Measurements from ENCODE around the gene DBN1. TPM values are rescaled to one million over a fixed set of nuclear protein-coding genes. Genes with fewer than 3 reads are reported as not detected.

The DBN1 gene
- total and polyA plus RNA-seq, 4 experiments from 2014 or later = 0.49 to 1.2 (median 0.99) TPM; not detected in 1

DNA sequence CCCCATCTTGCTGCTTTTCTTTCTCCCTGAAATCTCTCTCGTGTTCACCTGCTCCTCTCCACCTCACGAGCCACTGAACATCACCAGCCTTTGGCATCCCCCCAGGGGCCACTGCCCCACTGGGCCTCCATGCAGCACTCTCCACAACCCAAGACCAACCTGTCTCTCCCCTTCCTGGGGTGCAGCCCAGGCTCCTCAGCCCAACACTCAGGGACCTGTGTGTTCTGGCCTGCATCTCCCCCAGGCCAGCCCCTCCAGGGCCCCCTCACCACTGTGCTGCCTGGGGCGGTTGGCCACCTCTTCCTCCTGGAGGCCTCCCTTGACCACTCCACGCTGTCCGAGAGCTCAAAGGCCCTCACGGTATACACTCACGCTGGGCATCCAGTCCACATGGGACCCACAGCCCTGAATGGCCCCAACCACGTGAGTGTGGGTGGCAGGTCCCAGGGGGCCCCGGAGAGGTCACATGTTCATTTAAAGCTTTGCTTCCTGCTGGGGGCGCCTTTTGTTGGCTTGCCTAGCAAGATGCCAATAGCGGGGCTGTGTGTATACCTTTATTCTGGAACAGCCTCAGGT, 36.6 kb upstream of the DBN1 start:
- H3K36me3 ChIP-seq (ENCODE audit: insufficient read depth, low read length) = peaks cover 38% of the 10 kb centered on the region
- intact Hi-C loops (cut with micrococcal nuclease) = no loop called here
- H3K4me3 ChIP-seq (ENCODE audit: low read length in 2 of 2) = no peak overlapping the region
- POLR2A ChIA-PET (ENCODE audit: partially characterized antibody) = interaction anchor here (1.6 kb wide), 1 partner anchor 82 kb away, joined by 3 read pairs; the partner anchor contains the start of gene TMED9
- peaks cover 20 to 31% of the 10 kb centered on the region in 2 donors for H3K36me3 Mint-ChIP-seq
- H3K9me3 Mint-ChIP-seq = no peaks in the 10 kb centered on the region
- H3K4me1 ChIP-seq (ENCODE audit: insufficient read depth, low read length) = peaks cover 5% of the 10 kb centered on the region
- no peaks in the 10 kb centered on the region for H3K9me3 ChIP-seq (ENCODE audit: control insufficient read depth in 1 of 2, low read length in 2 of 2)
- CTCF ChIA-PET (ENCODE audit: partially characterized antibody) = no interaction called here
- DNase-seq = no peak
- no peak overlapping the region for H3K27ac ChIP-seq (ENCODE audit: low read depth, low read length)
- H3K27me3 Mint-ChIP-seq = no peaks in the 10 kb centered on the region
- H3K27ac Mint-ChIP-seq = no peak overlapping the region
- peaks cover 3 to 11% (median 5%) of the 10 kb centered on the region in 4 donors for H3K4me1 Mint-ChIP-seq
- H3K27me3 ChIP-seq (ENCODE audit: insufficient read depth, low read length) = no peaks in the 10 kb centered on the region
- H3K4me3 Mint-ChIP-seq = no peak overlapping the region

DNA sequence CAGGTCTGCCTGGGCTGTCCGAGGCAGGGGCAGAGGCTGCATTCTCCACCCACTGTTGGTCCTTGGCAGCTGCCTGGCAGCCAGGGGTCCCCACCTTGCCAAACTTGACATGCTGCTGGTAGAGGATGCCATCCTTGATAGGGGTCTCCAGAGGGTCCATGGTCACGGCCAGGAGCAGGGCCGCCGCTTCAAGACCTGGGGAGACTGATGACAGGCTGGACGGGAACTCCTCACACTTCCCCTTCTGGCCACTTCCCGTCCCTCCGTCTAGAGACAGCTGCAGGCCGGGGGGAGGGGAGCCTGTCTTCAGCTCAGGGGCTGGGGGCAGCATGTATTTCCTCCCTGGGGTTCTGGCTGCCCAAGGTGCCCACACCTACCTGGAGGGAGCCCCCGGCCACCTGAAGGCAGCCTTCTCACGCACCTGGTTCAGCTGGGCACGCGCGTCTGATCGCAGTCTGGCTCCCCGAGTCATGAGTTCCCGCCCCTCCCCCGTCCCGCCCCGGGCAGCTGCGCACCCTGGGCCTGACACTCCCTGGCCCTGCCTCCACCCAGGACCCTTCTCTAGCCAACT, 36.0 kb upstream of the DBN1 start, which contains the start of gene DOK3:
TSS of gene DOK3 (minus strand) at position 446 of the 571 bp plus-strand sequence. CDS start at position 160, 286 bp downstream.
- intact Hi-C loops (cut with micrococcal nuclease) = no loop called here
- Mint-ChIP-seq H3K9me3 (no peaks in the 10 kb centered on the region), H3K4me1 (peaks cover 3 to 7% (median 4%) of the 10 kb centered on the region in 4 donors), H3K27me3 (no peaks in the 10 kb centered on the region), H3K4me3 (no peak within 1 kb of the TSS), H3K27ac (peak within 1 kb of the TSS in 1 of 7 donors; percentile 47), H3K36me3 (peaks cover 20 to 29% of the 10 kb centered on the region in 2 donors)
- ChIA-PET POLR2A (ENCODE audit: partially characterized antibody) (interaction anchor here (1.6 kb wide), 1 partner anchor 82 kb away, joined by 3 read pairs; the partner anchor contains the start of gene TMED9), CTCF (ENCODE audit: partially characterized antibody) (interaction anchor here (1.2 kb wide), 1 partner anchor 120 kb away, joined by 3 read pairs; no protein-coding TSS in a partner anchor)
- no peak for DNase-seq
- Histone ChIP-seq H3K4me1 (ENCODE audit: insufficient read depth, low read length) (peaks cover 3% of the 10 kb centered on the region), H3K36me3 (ENCODE audit: insufficient read depth, low read length) (peaks cover 31% of the 10 kb centered on the region), H3K27ac (ENCODE audit: low read depth, low read length) (no peak within 1 kb of the TSS), H3K27me3 (ENCODE audit: insufficient read depth, low read length) (no peaks in the 10 kb centered on the region), H3K9me3 (ENCODE audit: control insufficient read depth in 1 of 2, low read length in 2 of 2) (no peaks in the 10 kb centered on the region), H3K4me3 (ENCODE audit: low read length in 2 of 2) (no peak within 1 kb of the TSS)

DNA sequence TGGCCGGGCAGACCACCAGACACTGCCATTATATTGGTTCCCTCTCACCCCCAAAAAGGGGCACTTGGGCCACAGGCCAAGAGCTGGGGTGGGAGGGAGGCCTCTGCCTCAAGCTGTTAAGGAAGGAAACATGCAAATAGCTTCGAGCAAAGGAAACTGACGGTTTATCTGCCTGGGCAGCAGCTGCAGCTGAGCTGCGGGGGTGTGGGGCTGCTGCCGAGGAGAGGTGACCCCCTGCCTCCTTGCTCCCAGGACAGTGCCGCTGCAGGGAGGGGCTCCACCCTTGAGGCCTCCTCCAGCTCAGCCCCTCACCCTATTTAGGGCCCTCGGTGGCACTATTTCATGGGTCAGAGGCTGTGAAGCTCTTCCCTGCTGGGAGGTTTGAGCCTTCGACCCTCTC, 35.4 kb upstream of the DBN1 start:
- no peak overlapping the region for H3K27ac ChIP-seq (ENCODE audit: low read depth, low read length)
- peaks cover under 1 to 2% (median 1%) of the 10 kb centered on the region in 4 donors for H3K4me1 Mint-ChIP-seq
- H3K4me3 ChIP-seq (ENCODE audit: low read length in 2 of 2) = no peak overlapping the region
- H3K4me3 Mint-ChIP-seq = no peak overlapping the region
- no peaks in the 10 kb centered on the region for H3K27me3 ChIP-seq (ENCODE audit: insufficient read depth, low read length)
- H3K27ac Mint-ChIP-seq = no peak overlapping the region
- intact Hi-C loops (cut with micrococcal nuclease) = no loop called here
- H3K27me3 Mint-ChIP-seq = no peaks in the 10 kb centered on the region
- peaks cover 14 to 23% of the 10 kb centered on the region in 2 donors for H3K36me3 Mint-ChIP-seq
- ChIA-PET POLR2A (ENCODE audit: partially characterized antibody) (interaction anchor here (1.6 kb wide), 1 partner anchor 83 kb away, joined by 3 read pairs; the partner anchor contains the start of gene TMED9), CTCF (ENCODE audit: partially characterized antibody) (interaction anchor here (0.8 to 1.2 kb wide), 3 partner anchors 120 to 193 kb away, joined by 3 to 4 read pairs (median 3); no protein-coding TSS in a partner anchor)
- H3K9me3 ChIP-seq (ENCODE audit: control insufficient read depth in 1 of 2, low read length in 2 of 2) = no peaks in the 10 kb centered on the region
- no peak for DNase-seq
- no peaks in the 10 kb centered on the region for H3K9me3 Mint-ChIP-seq
- H3K4me1 ChIP-seq (ENCODE audit: insufficient read depth, low read length) = no peaks in the 10 kb centered on the region
- peaks cover 27% of the 10 kb centered on the region for H3K36me3 ChIP-seq (ENCODE audit: insufficient read depth, low read length)

DNA sequence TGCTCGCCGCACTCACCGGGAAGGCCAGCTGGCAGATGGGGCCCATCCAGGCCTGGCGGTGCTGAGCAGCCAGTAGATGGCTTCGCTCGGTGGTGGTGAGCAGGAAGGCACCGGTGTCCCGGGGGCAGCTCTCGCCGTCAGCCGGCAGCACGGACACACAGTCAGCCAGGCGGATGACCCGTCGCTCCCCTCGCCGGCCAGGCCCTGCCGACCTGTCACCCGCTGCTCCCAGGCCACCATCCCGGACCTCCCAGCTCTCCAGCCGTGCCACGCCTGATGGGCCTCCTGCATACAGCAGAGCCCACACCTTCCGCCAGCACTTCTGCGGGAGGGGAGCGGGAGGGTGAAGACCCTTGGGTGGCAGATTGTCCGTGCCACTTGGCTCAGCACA, 34.8 kb upstream of the DBN1 start:
- DNase-seq = no peak
- no peak overlapping the region for H3K4me3 Mint-ChIP-seq
- Histone ChIP-seq H3K36me3 (ENCODE audit: insufficient read depth, low read length) (peaks cover 21% of the 10 kb centered on the region), H3K9me3 (ENCODE audit: control insufficient read depth in 1 of 2, low read length in 2 of 2) (no peaks in the 10 kb centered on the region), H3K4me1 (ENCODE audit: insufficient read depth, low read length) (no peaks in the 10 kb centered on the region), H3K27ac (ENCODE audit: low read depth, low read length) (no peak overlapping the region), H3K4me3 (ENCODE audit: low read length in 2 of 2) (no peak overlapping the region), H3K27me3 (ENCODE audit: insufficient read depth, low read length) (no peaks in the 10 kb centered on the region)
- peaks cover 11 to 19% of the 10 kb centered on the region in 2 donors for H3K36me3 Mint-ChIP-seq
- CTCF ChIA-PET (ENCODE audit: partially characterized antibody) = interaction anchor here (0.8 to 1.2 kb wide), 5 partner anchors 12 to 192 kb away, joined by 3 to 4 read pairs (median 3); no protein-coding TSS in a partner anchor
- POLR2A ChIA-PET (ENCODE audit: partially characterized antibody) = interaction anchor here (1.6 kb wide), 1 partner anchor 84 kb away, joined by 3 read pairs; the partner anchor contains the start of gene TMED9
- H3K27me3 Mint-ChIP-seq = no peaks in the 10 kb centered on the region
- intact Hi-C loops (cut with micrococcal nuclease) = no loop called here
- H3K4me1 Mint-ChIP-seq = peaks cover 0 to 1% (median 0%) of the 10 kb centered on the region in 4 donors
- no peaks in the 10 kb centered on the region for H3K9me3 Mint-ChIP-seq
- no peak overlapping the region for H3K27ac Mint-ChIP-seq

DNA sequence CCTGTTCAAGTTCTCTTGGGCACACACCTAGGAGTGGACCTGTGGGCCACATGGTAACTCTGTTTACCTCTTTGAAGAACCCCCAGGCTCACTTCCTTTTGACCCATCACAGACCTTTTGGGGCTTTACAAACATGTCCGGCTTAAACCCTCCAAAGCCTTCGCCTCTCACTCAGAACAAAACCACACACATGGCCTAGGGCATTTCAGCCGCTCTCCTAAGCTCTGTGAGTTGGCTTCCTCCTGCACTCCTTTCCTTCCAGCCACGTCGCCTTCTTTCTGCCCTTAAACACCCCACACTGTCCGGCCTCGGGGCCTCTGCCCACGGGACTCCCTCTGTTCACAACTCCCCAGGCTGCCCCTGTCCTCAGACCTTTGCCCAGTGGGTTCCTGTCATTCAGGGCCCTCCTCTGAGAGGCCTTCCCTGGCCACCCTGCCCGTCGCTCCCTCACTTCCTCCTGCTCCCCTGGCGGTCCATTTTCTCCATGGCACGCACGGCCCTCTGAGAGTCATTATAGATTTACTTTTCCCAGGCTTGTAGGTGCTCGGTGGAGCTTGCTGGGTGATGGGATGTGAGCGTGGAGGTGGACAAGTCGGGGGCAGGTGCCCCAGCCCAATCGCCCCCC, 34.3 kb upstream of the DBN1 start:
- peak overlapping the region in 1 of 7 donors; percentile 35 for H3K27ac Mint-ChIP-seq
- Histone ChIP-seq H3K27ac (ENCODE audit: low read depth, low read length) (no peak overlapping the region), H3K36me3 (ENCODE audit: insufficient read depth, low read length) (peaks cover 17% of the 10 kb centered on the region), H3K4me1 (ENCODE audit: insufficient read depth, low read length) (no peaks in the 10 kb centered on the region), H3K9me3 (ENCODE audit: control insufficient read depth in 1 of 2, low read length in 2 of 2) (no peaks in the 10 kb centered on the region), H3K4me3 (ENCODE audit: low read length in 2 of 2) (no peak overlapping the region), H3K27me3 (ENCODE audit: insufficient read depth, low read length) (no peaks in the 10 kb centered on the region)
- no peaks in the 10 kb centered on the region for H3K9me3 Mint-ChIP-seq
- intact Hi-C loops (cut with micrococcal nuclease) = no loop called here
- H3K4me1 Mint-ChIP-seq = peaks cover 0 to 1% (median 0%) of the 10 kb centered on the region in 4 donors
- peaks cover 11 to 15% of the 10 kb centered on the region in 2 donors for H3K36me3 Mint-ChIP-seq
- ChIA-PET CTCF (ENCODE audit: partially characterized antibody) (interaction anchor here (1.2 kb wide), 3 partner anchors 12 to 147 kb away, joined by 3 read pairs; no protein-coding TSS in a partner anchor), POLR2A (ENCODE audit: partially characterized antibody) (no interaction called here)
- DNase-seq = no peak
- no peak overlapping the region for H3K4me3 Mint-ChIP-seq
- H3K27me3 Mint-ChIP-seq = no peaks in the 10 kb centered on the region

DNA sequence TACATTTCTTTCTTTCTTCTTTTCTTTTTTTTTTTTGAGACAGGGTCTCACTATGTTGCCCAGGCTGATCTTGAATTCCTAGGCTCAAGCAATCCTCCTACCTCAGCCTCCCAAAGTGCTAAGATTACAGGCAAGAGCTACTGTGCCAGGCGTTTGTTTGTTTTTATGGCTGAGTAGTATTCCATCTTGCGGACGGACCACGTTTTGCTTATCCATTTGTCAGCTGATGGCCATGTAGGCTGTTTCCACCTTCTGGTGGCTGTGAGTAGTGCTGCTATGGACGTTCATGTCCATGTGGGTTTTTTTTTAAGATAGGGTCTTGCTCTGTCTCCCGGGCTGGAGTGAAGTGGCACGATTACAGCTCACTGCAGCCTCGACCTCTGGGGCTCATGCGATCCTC, 33.7 kb upstream of the DBN1 start:
- ChIA-PET POLR2A (ENCODE audit: partially characterized antibody) (interaction anchor here (0.6 kb wide), 1 partner anchor 93 kb away, joined by 3 read pairs; the partner anchor contains the start of gene B4GALT7), CTCF (ENCODE audit: partially characterized antibody) (interaction anchor here (1.2 to 1.7 kb wide), 3 partner anchors 10 to 50 kb away, joined by 3 read pairs; partner anchors contain the start of gene PDLIM7)
- Mint-ChIP-seq H3K36me3 (peaks cover 11% of the 10 kb centered on the region in 2 donors), H3K27ac (peak overlapping the region in 1 of 7 donors; percentile 35), H3K4me1 (peaks cover 0 to 1% (median 0%) of the 10 kb centered on the region in 4 donors), H3K9me3 (no peaks in the 10 kb centered on the region), H3K4me3 (no peak overlapping the region), H3K27me3 (no peaks in the 10 kb centered on the region)
- Histone ChIP-seq H3K36me3 (ENCODE audit: insufficient read depth, low read length) (peaks cover 11% of the 10 kb centered on the region), H3K4me3 (ENCODE audit: low read length in 2 of 2) (no peak overlapping the region), H3K27me3 (ENCODE audit: insufficient read depth, low read length) (no peaks in the 10 kb centered on the region), H3K9me3 (ENCODE audit: control insufficient read depth in 1 of 2, low read length in 2 of 2) (no peaks in the 10 kb centered on the region), H3K27ac (ENCODE audit: low read depth, low read length) (no peak overlapping the region), H3K4me1 (ENCODE audit: insufficient read depth, low read length) (no peaks in the 10 kb centered on the region)
- intact Hi-C loops (cut with micrococcal nuclease) = no loop called here
- DNase-seq = no peak

DNA sequence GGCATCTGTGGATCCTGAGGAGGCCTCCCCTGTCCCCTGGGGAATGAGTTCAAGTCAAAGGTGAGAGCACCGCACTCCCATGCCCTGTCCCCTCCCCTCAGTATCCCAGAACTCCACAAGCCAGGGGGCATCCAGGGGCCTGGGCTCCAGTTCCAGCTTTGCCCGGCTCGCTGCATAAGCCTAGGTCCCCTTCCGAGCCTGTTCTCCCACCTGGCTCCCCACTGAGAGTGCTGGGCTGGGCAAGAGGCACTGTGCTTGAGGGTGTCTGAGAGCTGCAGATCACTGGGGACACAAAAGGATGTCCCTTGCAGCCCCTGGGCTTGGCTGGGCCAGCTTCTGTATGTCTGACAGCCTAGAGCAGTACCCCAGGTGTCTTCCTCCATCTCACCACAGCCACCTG, 31.6 kb upstream of the DBN1 start:
- H3K4me1 Mint-ChIP-seq = peaks cover 0 to 5% (median 3%) of the 10 kb centered on the region in 4 donors
- no peaks in the 10 kb centered on the region for H3K36me3 Mint-ChIP-seq
- CTCF ChIA-PET (ENCODE audit: partially characterized antibody) = interaction anchor here (0.7 to 5.9 kb wide), 4 partner anchors 11 to 392 kb away, joined by 3 to 48 read pairs (median 4); no protein-coding TSS in a partner anchor

More for the DNA sequence above, 31.6 kb upstream of the DBN1 start:
- Mint-ChIP-seq H3K4me3 (no peak overlapping the region), H3K27me3 (no peaks in the 10 kb centered on the region), H3K27ac (no peak overlapping the region), H3K9me3 (no peaks in the 10 kb centered on the region)
- Histone ChIP-seq H3K4me3 (ENCODE audit: low read length in 2 of 2) (no peak overlapping the region), H3K27me3 (ENCODE audit: insufficient read depth, low read length) (no peaks in the 10 kb centered on the region), H3K4me1 (ENCODE audit: insufficient read depth, low read length) (no peaks in the 10 kb centered on the region), H3K36me3 (ENCODE audit: insufficient read depth, low read length) (no peaks in the 10 kb centered on the region), H3K27ac (ENCODE audit: low read depth, low read length) (no peak overlapping the region), H3K9me3 (ENCODE audit: control insufficient read depth in 1 of 2, low read length in 2 of 2) (no peaks in the 10 kb centered on the region)
- intact Hi-C loops (cut with micrococcal nuclease) = no loop called here
- DNase-seq = no peak
- POLR2A ChIA-PET (ENCODE audit: partially characterized antibody) = no interaction called here
